HG03064 (cell line): ENCODE results near the gene IRX6.

Source experiments
- ATAC-seq: cut with Tn5 transposase; IDR thresholded peaks from one replicate; pipeline ENCODE4 v1.9.1; 2021; ENCODE audit warnings: low read depth; ENCODE audit not compliant: unreplicated experiment

Gene IRX6

GRCh38 chr16:55323637-55324271 is at the start of gene IRX6:
IRX6 (plus strand) TSS chr16:55324203; CDS start chr16:55325092, 889 bp downstream.
- no peak for ATAC-seq

- ATAC-seq: no peak
Observed at GRCh38 chr16:55274391-55274790, 49.6 kb upstream of the IRX6 start.

- no peak for ATAC-seq
Observed at GRCh38 chr16:55275167-55275566, 48.8 kb upstream of the IRX6 start.

- ATAC-seq: no peak
Observed at GRCh38 chr16:55275869-55276268, 48.1 kb upstream of the IRX6 start.

GRCh38 chr16:55277536-55277935 is 46.5 kb upstream of the IRX6 start:
- no peak for ATAC-seq

GRCh38 chr16:55279598-55279997 is 44.4 kb upstream of the IRX6 start:
- ATAC-seq: no peak

- ATAC-seq: no peak
Observed at GRCh38 chr16:55280587-55280986, 43.4 kb upstream of the IRX6 start.

- ATAC-seq: no peak
Observed at GRCh38 chr16:55282441-55282840, 41.6 kb upstream of the IRX6 start.

GRCh38 chr16:55283812-55284717 is 39.9 kb upstream of the IRX6 start:
- ATAC-seq: no peak

GRCh38 chr16:55284718-55285099 is 39.3 kb upstream of the IRX6 start:
- ATAC-seq: no peak

GRCh38 chr16:55285586-55285985 is 38.4 kb upstream of the IRX6 start:
- ATAC-seq: no peak

- no peak for ATAC-seq
Observed at GRCh38 chr16:55289353-55289752, 34.6 kb upstream of the IRX6 start.

GRCh38 chr16:55291847-55292246 is 32.2 kb upstream of the IRX6 start:
- ATAC-seq: no peak

GRCh38 chr16:55292491-55292890 is 31.5 kb upstream of the IRX6 start:
- ATAC-seq: no peak

- no peak for ATAC-seq
Observed at GRCh38 chr16:55294129-55294528, 29.9 kb upstream of the IRX6 start.

- no peak for ATAC-seq
Observed at GRCh38 chr16:55294931-55295342, 29.1 kb upstream of the IRX6 start.

GRCh38 chr16:55297062-55297909 is 26.7 kb upstream of the IRX6 start:
- no peak for ATAC-seq

GRCh38 chr16:55297910-55298479 is 26.0 kb upstream of the IRX6 start:
- ATAC-seq: no peak

- no peak for ATAC-seq
Observed at GRCh38 chr16:55301385-55302008, 22.5 kb upstream of the IRX6 start.

- no peak for ATAC-seq
Observed at GRCh38 chr16:55302635-55303034, 21.4 kb upstream of the IRX6 start.
